Measurements from ENCODE around the gene KLHL17.

KLHL17 gene

GRCh38 chr1:923131-923990, 37.0 kb upstream of the KLHL17 start, which contains the start of gene SAMD11:
Gene SAMD11 (plus strand): TSS chr1:923923. CDS start chr1:924432, 509 bp downstream.
- peak; percentile 69 for DNase-seq (ENCODE audit: low read depth)
- H3K4me3 ChIP-seq (ENCODE audit: control insufficient read depth, low read depth, low read length): no peak within 1 kb of the TSS
- TF ChIP-seq CTCF (conservative IDR thresholded peaks at IDR 0.05; ENCODE audit: control insufficient read depth, insufficient read depth, low read depth, low read length): no peak

GRCh38 chr1:923991-924655, 36.3 kb upstream of the KLHL17 start:
- TF ChIP-seq CTCF (conservative IDR thresholded peaks at IDR 0.05; ENCODE audit: control insufficient read depth, insufficient read depth, low read depth, low read length): no peak
- no peak for DNase-seq (ENCODE audit: low read depth)
- no peak overlapping the region for H3K4me3 ChIP-seq (ENCODE audit: control insufficient read depth, low read depth, low read length)

- no peak for DNase-seq (ENCODE audit: low read depth)
- no peak for TF ChIP-seq CTCF (conservative IDR thresholded peaks at IDR 0.05; ENCODE audit: control insufficient read depth, insufficient read depth, low read depth, low read length)
- H3K4me3 ChIP-seq (ENCODE audit: control insufficient read depth, low read depth, low read length): no peak overlapping the region
These were observed 35.5 kb upstream of the KLHL17 start for GRCh38 chr1:924656-925560.

GRCh38 chr1:925561-926421, 34.6 kb upstream of the KLHL17 start:
- no peak for TF ChIP-seq CTCF (conservative IDR thresholded peaks at IDR 0.05; ENCODE audit: control insufficient read depth, insufficient read depth, low read depth, low read length)
- no peak overlapping the region for H3K4me3 ChIP-seq (ENCODE audit: control insufficient read depth, low read depth, low read length)
- DNase-seq (ENCODE audit: low read depth): no peak

GRCh38 chr1:927234-927633, 33.1 kb upstream of the KLHL17 start:
- H3K4me3 ChIP-seq (ENCODE audit: control insufficient read depth, low read depth, low read length): no peak overlapping the region
- TF ChIP-seq CTCF (conservative IDR thresholded peaks at IDR 0.05; ENCODE audit: control insufficient read depth, insufficient read depth, low read depth, low read length): no peak
- no peak for DNase-seq (ENCODE audit: low read depth)

Data from fibroblast of mammary gland (primary cell).